Astrocyte (in vitro differentiated cells and primary cell): ENCODE results near the gene SMG5. TPM values are rescaled to one million over a fixed set of nuclear protein-coding genes. Genes with fewer than 3 reads are reported as not detected.

Experiments
- DNase-seq: peaks from one replicate; pipeline ENCODE4 v3.0.0-alpha.2; 2010; ENCODE audit warnings: low read depth
- FAIRE-seq: peaks from 2 replicates; lab custom pipeline; 2011; peaks lifted over from hg19 to GRCh38; lab: Jason Lieb, UNC
- H2AFZ ChIP-seq: 2 replicates; pipeline ENCODE4 v1.6.0; 2012; ENCODE audit warnings: low read depth, low read length, inconsistent platforms
- H3K27ac ChIP-seq: 2 replicates; pipeline ENCODE4 v1.5.1; 2011; ENCODE audit warnings: low read depth, low read length, inconsistent platforms
- H3K27me3 ChIP-seq: 2 replicates; pipeline ENCODE4 v1.6.0; 2011; ENCODE audit warnings: low read length, inconsistent platforms; ENCODE audit not compliant: insufficient read depth
- H3K36me3 ChIP-seq: 2 replicates; pipeline ENCODE4 v1.5.1; 2011; ENCODE audit warnings: low read length, inconsistent platforms; ENCODE audit not compliant: insufficient read depth
- H3K4me1 ChIP-seq: 2 replicates; pipeline ENCODE4 v1.5.1; 2011; ENCODE audit warnings: low read length, inconsistent platforms; ENCODE audit not compliant: insufficient read depth
- H3K4me2 ChIP-seq: 2 replicates; pipeline ENCODE4 v1.6.0; 2012; ENCODE audit warnings: low read length, inconsistent platforms
- H3K4me3 ChIP-seq: 2 replicates; pipeline ENCODE4 v1.5.1; 2011; ENCODE audit warnings: low read depth, mild to moderate bottlenecking, low read length, inconsistent platforms; ENCODE audit not compliant: insufficient read depth
- H3K79me2 ChIP-seq: 2 replicates; pipeline ENCODE4 v1.6.0; 2012; ENCODE audit warnings: mild to moderate bottlenecking, low read length, inconsistent platforms; ENCODE audit not compliant: insufficient read depth
- H3K9ac ChIP-seq: 2 replicates; pipeline ENCODE4 v1.6.0; 2012; ENCODE audit warnings: mild to moderate bottlenecking, low read length, inconsistent platforms
- H3K9me3 ChIP-seq: 2 replicates; pipeline ENCODE4 v1.5.1; 2012; ENCODE audit warnings: low read depth, mild to moderate bottlenecking, low read length, inconsistent platforms; ENCODE audit not compliant: insufficient read depth
- H4K20me1 ChIP-seq: 2 replicates; pipeline ENCODE4 v1.6.0; 2012; ENCODE audit warnings: low read length, inconsistent platforms; ENCODE audit not compliant: insufficient read depth
- H3K27ac Mint-ChIP-seq: one replicate; pipeline ENCODE4 v1.8.0; 2021; ENCODE audit warnings: mild to moderate bottlenecking, mixed read lengths; ENCODE audit not compliant: unreplicated experiment
- H3K27me3 Mint-ChIP-seq: one replicate; pipeline ENCODE4 v1.8.0; 2021; ENCODE audit warnings: low read depth, mixed read lengths; ENCODE audit not compliant: unreplicated experiment
- H3K36me3 Mint-ChIP-seq: one replicate; pipeline ENCODE4 v1.8.0; 2021; ENCODE audit warnings: low read depth, mixed read lengths; ENCODE audit not compliant: unreplicated experiment
- H3K4me1 Mint-ChIP-seq: one replicate; pipeline ENCODE4 v1.8.0; 2021; ENCODE audit warnings: low read depth, mixed read lengths; ENCODE audit not compliant: unreplicated experiment
- H3K4me3 Mint-ChIP-seq: one replicate; pipeline ENCODE4 v1.8.0; 2021; ENCODE audit warnings: mild to moderate bottlenecking, moderate library complexity, mixed read lengths; ENCODE audit not compliant: unreplicated experiment
- H3K9me3 Mint-ChIP-seq: one replicate; pipeline ENCODE4 v1.8.0; 2021; ENCODE audit warnings: mild to moderate bottlenecking, mixed read lengths; ENCODE audit not compliant: unreplicated experiment
- EZH2 ChIP-seq: IDR thresholded peaks from 2 replicates; pipeline ENCODE4 v1.6.1; 2012; ENCODE audit warnings: mild to moderate bottlenecking, low read length, inconsistent platforms; ENCODE audit not compliant: insufficient read depth
- total RNA-seq: library from RNA; stranded (reverse); gene quantifications from 2 replicates; pipeline ENCODE4 v1.2.1, GENCODE V29; 2021
- TF ChIP-seq, protein P1 (sequence below): IDR thresholded peaks from 2 replicates; pipeline ENCODE4 v1.5.1; 2011; ENCODE audit warnings: low read depth, mild to moderate bottlenecking, inconsistent platforms, low read length, moderate library complexity; ENCODE audit not compliant: insufficient read depth

Gene SMG5
- total RNA-seq, 1 donor from 2014 or later, result 81.4 TPM

DNA sequence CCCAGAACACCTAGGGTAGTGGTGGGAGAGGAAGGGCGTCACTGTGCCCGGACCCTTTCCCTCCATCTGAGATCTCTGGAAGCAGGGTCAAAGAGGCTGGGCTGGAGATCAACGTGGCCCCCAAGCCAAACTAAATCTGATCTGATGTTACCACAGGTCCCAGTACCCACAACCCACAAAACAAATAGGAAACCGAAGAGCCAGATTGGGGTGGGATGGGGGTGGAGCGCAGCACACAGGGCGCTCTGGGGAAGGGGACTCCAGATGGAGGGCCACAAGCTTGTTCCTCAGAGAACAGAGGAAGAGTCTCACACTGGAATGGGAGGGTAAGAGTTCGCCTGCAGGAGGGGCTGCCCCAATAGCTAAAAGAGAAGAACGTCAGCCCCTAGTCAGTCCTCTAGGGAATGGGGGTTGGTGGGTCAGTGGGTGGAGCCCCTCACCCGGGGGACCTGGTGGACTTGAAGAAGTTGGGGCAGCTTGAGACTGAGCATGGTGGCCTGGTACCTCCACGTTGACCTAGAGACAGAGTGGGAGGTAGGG is 36.3 kb downstream of the SMG5 start:
- Mint-ChIP-seq H3K4me3 (no peak overlapping the region), H3K9me3 (no peaks in the 10 kb centered on the region), H3K27ac (no peak overlapping the region), H3K4me1 (peaks cover 3% of the 10 kb centered on the region), H3K27me3 (peaks cover 5% of the 10 kb centered on the region), H3K36me3 (no peaks in the 10 kb centered on the region)
- H3K27ac ChIP-seq, result no peak overlapping the region
- peaks cover 22% of the 10 kb centered on the region for H3K4me1 ChIP-seq
- peak overlapping the region; percentile 14 for H3K4me3 ChIP-seq
- no peak for FAIRE-seq
- H3K4me2 ChIP-seq, result peak overlapping the region; percentile 80
- H4K20me1 ChIP-seq, result peaks cover 14% of the 10 kb centered on the region
- TF ChIP-seq EZH2, result no peak
- TF ChIP-seq, protein P1, sequence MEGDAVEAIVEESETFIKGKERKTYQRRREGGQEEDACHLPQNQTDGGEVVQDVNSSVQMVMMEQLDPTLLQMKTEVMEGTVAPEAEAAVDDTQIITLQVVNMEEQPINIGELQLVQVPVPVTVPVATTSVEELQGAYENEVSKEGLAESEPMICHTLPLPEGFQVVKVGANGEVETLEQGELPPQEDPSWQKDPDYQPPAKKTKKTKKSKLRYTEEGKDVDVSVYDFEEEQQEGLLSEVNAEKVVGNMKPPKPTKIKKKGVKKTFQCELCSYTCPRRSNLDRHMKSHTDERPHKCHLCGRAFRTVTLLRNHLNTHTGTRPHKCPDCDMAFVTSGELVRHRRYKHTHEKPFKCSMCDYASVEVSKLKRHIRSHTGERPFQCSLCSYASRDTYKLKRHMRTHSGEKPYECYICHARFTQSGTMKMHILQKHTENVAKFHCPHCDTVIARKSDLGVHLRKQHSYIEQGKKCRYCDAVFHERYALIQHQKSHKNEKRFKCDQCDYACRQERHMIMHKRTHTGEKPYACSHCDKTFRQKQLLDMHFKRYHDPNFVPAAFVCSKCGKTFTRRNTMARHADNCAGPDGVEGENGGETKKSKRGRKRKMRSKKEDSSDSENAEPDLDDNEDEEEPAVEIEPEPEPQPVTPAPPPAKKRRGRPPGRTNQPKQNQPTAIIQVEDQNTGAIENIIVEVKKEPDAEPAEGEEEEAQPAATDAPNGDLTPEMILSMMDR, result no peak
- H3K9ac ChIP-seq, result peak overlapping the region; percentile 27
- no peaks in the 10 kb centered on the region for H3K9me3 ChIP-seq
- H3K79me2 ChIP-seq, result no peaks in the 10 kb centered on the region
- H3K27me3 ChIP-seq, result peaks cover 2% of the 10 kb centered on the region
- peaks cover 10% of the 10 kb centered on the region for H3K36me3 ChIP-seq
- DNase-seq, result no peak
- no peak overlapping the region for H2AFZ ChIP-seq

DNA sequence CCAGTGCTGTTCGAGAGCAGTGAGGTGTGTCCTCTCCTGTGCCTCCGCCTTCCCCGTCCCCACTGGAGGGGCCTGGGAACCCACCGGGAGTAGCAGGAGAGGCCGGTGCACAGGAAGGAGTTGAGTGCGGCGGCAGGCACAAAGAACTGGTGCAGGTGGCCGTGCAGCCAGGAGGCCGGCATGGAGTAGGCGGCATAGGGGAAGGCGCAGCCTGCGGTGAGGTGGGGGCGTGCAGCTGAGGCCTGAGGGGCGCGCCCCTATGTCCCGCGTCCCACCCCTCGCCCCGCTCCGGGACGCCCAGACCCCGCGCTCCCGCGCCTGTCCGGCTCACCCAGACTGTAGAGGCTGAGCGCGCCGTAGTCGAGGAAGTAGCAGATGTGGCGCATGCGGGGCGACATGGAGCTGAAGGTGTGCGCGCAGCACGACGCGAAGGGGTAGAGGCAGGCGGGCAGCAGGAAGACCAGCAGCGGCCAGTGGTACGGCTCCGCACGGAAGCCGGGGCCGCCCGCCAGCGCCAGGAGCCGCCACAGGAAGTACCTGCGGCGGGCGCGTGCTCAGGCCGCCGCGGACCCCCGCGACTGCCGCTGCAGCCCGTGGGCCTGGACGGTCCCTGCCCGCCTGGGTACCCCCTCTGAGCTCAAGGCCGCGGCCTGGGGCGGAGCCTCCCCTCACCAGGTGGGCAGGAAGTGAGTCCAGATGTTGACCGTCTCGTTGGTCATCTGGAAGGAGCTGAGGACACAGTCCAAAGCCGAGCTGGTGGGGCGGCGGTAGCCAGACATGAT is 37.0 kb downstream of the SMG5 start:
- H3K4me3 Mint-ChIP-seq, result no peak overlapping the region
- FAIRE-seq, result no peak
- no peak for DNase-seq
- Histone ChIP-seq H3K9me3 (no peaks in the 10 kb centered on the region), H3K4me3 (peak overlapping the region; percentile 14), H3K27ac (no peak overlapping the region), H3K27me3 (peaks cover 2% of the 10 kb centered on the region), H2AFZ (peak overlapping the region; percentile 26), H3K9ac (peak overlapping the region; percentile 27), H4K20me1 (peaks cover 10% of the 10 kb centered on the region), H3K4me2 (peak overlapping the region; percentile 80), H3K79me2 (no peaks in the 10 kb centered on the region), H3K4me1 (peaks cover 26% of the 10 kb centered on the region), H3K36me3 (peaks cover 4% of the 10 kb centered on the region)
- peaks cover 3% of the 10 kb centered on the region for H3K4me1 Mint-ChIP-seq
- no peak overlapping the region for H3K27ac Mint-ChIP-seq
- peaks cover 2% of the 10 kb centered on the region for H3K36me3 Mint-ChIP-seq
- no peaks in the 10 kb centered on the region for H3K9me3 Mint-ChIP-seq
- TF ChIP-seq EZH2, result peak; percentile 42
- TF ChIP-seq, protein P1, result no peak
- peaks cover 5% of the 10 kb centered on the region for H3K27me3 Mint-ChIP-seq

DNA sequence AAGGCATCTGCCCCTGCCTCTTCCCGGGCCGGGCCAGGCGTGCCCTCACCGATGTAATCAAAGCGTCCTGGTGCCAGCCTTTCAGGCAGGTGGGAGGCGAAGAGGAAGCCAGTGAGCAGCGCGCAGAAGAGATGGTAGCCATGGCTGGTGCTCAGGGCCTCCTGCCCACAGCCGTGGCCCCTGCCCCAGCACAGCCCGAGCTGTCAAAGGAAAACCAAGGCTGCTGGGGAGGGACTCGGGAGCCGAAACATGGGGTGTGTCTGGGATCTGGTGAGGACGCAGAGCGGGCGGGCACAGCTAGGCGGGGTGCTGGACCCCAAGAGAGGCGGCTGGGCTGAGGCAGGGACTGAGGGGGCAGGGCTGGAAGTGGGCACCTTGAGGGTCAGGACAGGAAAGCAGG is 37.9 kb downstream of the SMG5 start:
- H3K27ac Mint-ChIP-seq, result no peak overlapping the region
- no peak for FAIRE-seq

More for the DNA sequence above, 37.9 kb downstream of the SMG5 start:
- no peak overlapping the region for H3K9ac ChIP-seq
- H3K27me3 Mint-ChIP-seq, result peaks cover 5% of the 10 kb centered on the region
- no peak overlapping the region for H2AFZ ChIP-seq
- H3K4me2 ChIP-seq, result no peak overlapping the region
- no peak overlapping the region for H3K27ac ChIP-seq
- no peaks in the 10 kb centered on the region for H3K9me3 ChIP-seq
- peaks cover 2% of the 10 kb centered on the region for H3K27me3 ChIP-seq
- peaks cover 3% of the 10 kb centered on the region for H3K36me3 Mint-ChIP-seq
- H3K9me3 Mint-ChIP-seq, result no peaks in the 10 kb centered on the region
- H3K4me3 Mint-ChIP-seq, result no peak overlapping the region
- H3K4me1 ChIP-seq, result peaks cover 26% of the 10 kb centered on the region
- peaks cover 4% of the 10 kb centered on the region for H3K36me3 ChIP-seq
- peaks cover 10% of the 10 kb centered on the region for H4K20me1 ChIP-seq
- DNase-seq, result no peak
- no peak for TF ChIP-seq EZH2
- TF ChIP-seq, protein P1, result no peak
- H3K4me3 ChIP-seq, result no peak overlapping the region
- H3K79me2 ChIP-seq, result no peaks in the 10 kb centered on the region
- peaks cover 3% of the 10 kb centered on the region for H3K4me1 Mint-ChIP-seq
